ENCODE data around the gene CPN1. TPM values are rescaled to one million over a fixed set of nuclear protein-coding genes. Genes with fewer than 3 reads are reported as not detected.
A peak's percentile ranks its signal among the peaks of the same experiment; 100 is the strongest.

CPN1 gene
- total and polyA plus RNA-seq, 2 donors (not counting 3 experiments of a cell fraction or from before 2014, with no cell fraction given), result not detected

DNA sequence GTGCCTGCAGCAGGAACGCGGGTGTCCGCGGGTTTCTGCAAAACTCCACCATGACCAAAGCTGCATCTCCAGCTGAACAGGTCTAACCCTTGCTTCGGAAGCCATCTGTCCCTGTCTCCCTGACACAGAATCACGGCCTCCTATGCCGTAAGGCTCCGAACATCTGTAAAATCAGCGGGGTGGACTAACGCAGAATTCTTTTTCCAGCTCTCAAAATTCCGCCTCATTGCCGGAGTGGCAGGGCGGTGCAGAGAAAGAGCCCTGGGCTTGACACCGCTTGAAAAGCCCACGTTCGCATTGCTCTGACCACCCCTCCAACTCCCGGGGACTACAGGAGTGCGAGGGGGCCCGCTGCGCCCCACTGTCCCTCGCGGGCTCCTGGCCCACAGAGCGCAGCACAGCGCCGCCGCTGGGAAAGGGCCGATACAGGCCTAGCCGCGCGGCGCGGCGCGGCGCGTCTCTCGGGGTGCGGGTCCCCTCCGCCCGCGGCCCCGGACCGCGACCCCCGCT is 72.3 kb downstream of the CPN1 start:
- no peaks in the 10 kb centered on the region for H3K9me1 ChIP-seq (replicated peaks; ENCODE audit: control insufficient read depth, extremely low read depth, insufficient read depth, low read length)
- H2AFZ ChIP-seq (ENCODE audit: low read depth, low read length), result no peak overlapping the region
- FAIRE-seq, result no peak
- dilution Hi-C loops (cut with MboI; ENCODE audit: extremely low pct_ligation_motif_present, low sequenced_read_pairs), result no loop called here
- peak overlapping the region; percentile 83 for H3K27ac ChIP-seq (ENCODE audit: insufficient read depth, low read depth, low read length)
- CTCF ChIA-PET, result interaction anchor here (0.7 to 4.2 kb wide), 55 partner anchors 8 to 277 kb away, joined by 3 to 81 read pairs (median 7); partner anchors contain the start of genes COX15 and CUTC
- H3K9ac ChIP-seq (replicated peaks; ENCODE audit: extremely low read depth, insufficient read depth, low read length), result peak overlapping the region; percentile 92
- no TSS peak for BruUV-seq (replicated peaks)
- peak; percentile 44 for DNase-seq (ENCODE audit: low read depth, low spot score)
- no peaks in the 10 kb centered on the region for H3K36me3 ChIP-seq (ENCODE audit: control insufficient read depth in 2 of 2, extremely low read depth in 1 of 2, insufficient read depth in 2 of 2, low read length in 2 of 2)
- H3K4me1 ChIP-seq (ENCODE audit: control insufficient read depth, extremely low read depth, insufficient read depth, low read length), result peaks cover 38% of the 10 kb centered on the region
- peak overlapping the region; percentile 93 for H3K4me2 ChIP-seq (ENCODE audit: insufficient read depth, low read length)
- H3K9me3 ChIP-seq (replicated peaks; ENCODE audit: control insufficient read depth, insufficient read depth, low read length), result no peaks in the 10 kb centered on the region
- TF ChIP-seq POLR2A (IDR thresholded peaks at IDR 0.05; ENCODE audit: low read depth, low read length), result no peak
- TF ChIP-seq JUN (IDR thresholded peaks at IDR 0.05; ENCODE audit: borderline replicate concordance, insufficient read depth, insufficient read length, low read depth), result no peak
- TF ChIP-seq MYC (IDR thresholded peaks at IDR 0.05; ENCODE audit: low read depth, low read length), result no peak
- no peak for TF ChIP-seq GATA2 (IDR thresholded peaks at IDR 0.05; ENCODE audit: insufficient read depth, insufficient read length, low read depth, low read length)
- peak in 1 of 2 donors; percentile 69 for TF ChIP-seq CTCF (IDR thresholded peaks at IDR 0.05; ENCODE audit: extremely low read depth in 1 of 2, insufficient read depth in 1 of 2, low read depth in 1 of 2, low read length in 2 of 2)
- no peaks in the 10 kb centered on the region for H3K27me3 ChIP-seq (ENCODE audit: control insufficient read depth in 2 of 2, insufficient read depth in 2 of 2, low read length in 2 of 2)
- intact Hi-C loops (cut with micrococcal nuclease), result loop anchor here (5.0 kb wide), 1 partner anchor 227 kb away; the partner anchor contains the start of gene ABCC2
- H3K4me3 ChIP-seq (replicated peaks in 1 of 3; ENCODE audit: insufficient read depth in 1 of 3, low read depth in 1 of 3, low read length in 3 of 3), result peak overlapping the region; percentile 75 to 99 (median 96)
- POLR2A ChIA-PET, result no interaction called here
- H3K79me2 ChIP-seq (ENCODE audit: control insufficient read depth, insufficient read depth, low read length), result peaks cover 42% of the 10 kb centered on the region
- H4K20me1 ChIP-seq (replicated peaks; ENCODE audit: control insufficient read depth, extremely low read depth, insufficient read depth, low read length), result no peaks in the 10 kb centered on the region
